K562 (cell line): ENCODE measurements around the gene ANXA4. TPM values are rescaled to one million over a fixed set of nuclear protein-coding genes. Genes with fewer than 3 reads are reported as not detected.
A peak's percentile ranks its signal among the peaks of the same experiment; 100 is the strongest.

Source experiments
- AFF1 ChIP-seq, 2 experiments: fragments of 450-650 bp; IDR thresholded peaks; 2 replicates each; pipeline ENCODE4 v1.6.1; 2018; ENCODE audit warnings: mild to moderate bottlenecking in 2 of 2, low read depth in 1 of 2; ENCODE audit not compliant: partially characterized antibody in 2 of 2
- ASH1L ChIP-seq: fragments of 450-650 bp; IDR thresholded peaks from 2 replicates; pipeline ENCODE4 v1.6.1; 2018; ENCODE audit warnings: borderline replicate concordance, mild to moderate bottlenecking, low read depth; ENCODE audit not compliant: partially characterized antibody
- C11orf30 ChIP-seq: fragments of 450-650 bp; IDR thresholded peaks from 2 replicates; pipeline ENCODE4 v1.6.1; 2016; ENCODE audit warnings: low read depth, mild to moderate bottlenecking
- CC2D1A ChIP-seq: fragments of 450-650 bp; IDR thresholded peaks from 2 replicates; pipeline ENCODE4 v1.6.1; 2017; ENCODE audit warnings: mild to moderate bottlenecking
- GTF2E2 ChIP-seq: fragments of 200-800 bp; sonication (Bioruptor generic); IDR thresholded peaks from 2 replicates; pipeline ENCODE4 v1.6.1; 2016; ENCODE audit warnings: missing genetic modification characterization, missing compliant biosample characterization
- HBP1 ChIP-seq: fragments of 450-650 bp; formaldehyde crosslinking; IDR thresholded peaks from 2 replicates; pipeline ENCODE4 v1.4.0; 2022; ENCODE audit warnings: missing genetic modification characterization
- HDAC8 ChIP-seq: fragments of 450-650 bp; IDR thresholded peaks from 2 replicates; pipeline ENCODE4 v1.6.1; 2016; ENCODE audit warnings: mild to moderate bottlenecking, missing genetic modification characterization, moderate library complexity, missing compliant biosample characterization
- MAFG ChIP-seq: fragments of 450-650 bp; conservative IDR thresholded peaks from 2 replicates; pipeline ENCODE4 v1.6.1; 2016; ENCODE audit warnings: missing genetic modification characterization, missing compliant biosample characterization
- NKRF ChIP-seq: fragments of 450-650 bp; IDR thresholded peaks from 2 replicates; pipeline ENCODE4 v1.6.1; 2016; ENCODE audit warnings: borderline replicate concordance
- POLR2A ChIP-seq: fragments of 450-650 bp; conservative IDR thresholded peaks from 2 replicates; pipeline ENCODE4 v1.6.1; 2016
- SIRT6 ChIP-seq: IDR thresholded peaks from one replicate; pipeline ENCODE4 v1.6.1; 2012; ENCODE audit warnings: low read depth, mild to moderate bottlenecking, control low read depth, inconsistent platforms, low read length, moderate library complexity
- ZNF23 ChIP-seq: fragments of 250-450 bp; sonication (Bioruptor Pico); IDR thresholded peaks from 2 replicates; pipeline ENCODE4 v1.4.0; 2020; ENCODE audit warnings: mild to moderate bottlenecking
- ZNF316 ChIP-seq: fragments of 450-650 bp; IDR thresholded peaks from 2 replicates; pipeline ENCODE4 v1.6.1; 2016
- ZNF347 ChIP-seq: fragments of 450-650 bp; formaldehyde crosslinking; IDR thresholded peaks from 2 replicates; pipeline ENCODE4 v1.4.0; 2020; ENCODE audit warnings: low read depth, mild to moderate bottlenecking, moderate library complexity
- ZNF584 ChIP-seq: fragments of 200-800 bp; sonication (Bioruptor generic); IDR thresholded peaks from 2 replicates; pipeline ENCODE4 v1.6.1; 2016; ENCODE audit warnings: low read depth, mild to moderate bottlenecking, missing genetic modification characterization, missing compliant biosample characterization
- ZZZ3 ChIP-seq: fragments of 450-650 bp; IDR thresholded peaks from 2 replicates; pipeline ENCODE4 v1.6.1; 2016; ENCODE audit warnings: antibody characterized with exemption, mild to moderate bottlenecking, moderate library complexity
- polyA plus RNA-seq, 8 experiments: library from polyadenylated mRNA; depleted of rRNA in 4 of 8; stranded (reverse) in 5 of 8; unstranded in 3 of 8; fragments of >200 nt; fragmentation: Nextera tagmentation in 2 of 8; fragmentation: Illumina TruSeq in 1 of 8; extraction: Ambion mirVana in 2 of 8; extraction: Trizol in 1 of 8; gene quantifications; 2 replicates each; pipeline versions ENCODE4 v1.2.1 to v1.2.3, GENCODE V29; 2011 to 2014; ENCODE audit warnings: inconsistent platforms in 1 of 8, missing spikeins in 1 of 8
- total RNA-seq, 7 experiments: library from RNA; depleted of rRNA in 6 of 7; stranded (reverse); fragments of >200 nt in 6 of 7; fragmentation: Illumina TruSeq in 2 of 7; extraction: Trizol in 2 of 7; gene quantifications; 2 replicates each; pipeline versions ENCODE4 v1.2.1 to v1.2.3, GENCODE V29; 2011 to 2021; ENCODE audit warnings: low replicate concordance in 1 of 7
- TF ChIP-seq, protein P1 (sequence below): fragments of 450-650 bp; conservative IDR thresholded peaks from 2 replicates; pipeline ENCODE4 v1.6.1; 2016; ENCODE audit warnings: missing genetic modification characterization, low read depth, mild to moderate bottlenecking, control low read depth, missing compliant biosample characterization
- TF ChIP-seq, protein P2 (sequence below): fragments of 250-450 bp; sonication (Bioruptor Pico); IDR thresholded peaks from 2 replicates; pipeline ENCODE4 v1.8.0; 2021; ENCODE audit warnings: moderate library complexity, mild to moderate bottlenecking, inconsistent platforms

ANXA4 gene
- total and polyA plus RNA-seq, 9 of the 15 experiments (the other 6 are each of a cell fraction or from before 2014, with no cell fraction given) = 3.4 to 13.6 (median 11.6) TPM

DNA sequence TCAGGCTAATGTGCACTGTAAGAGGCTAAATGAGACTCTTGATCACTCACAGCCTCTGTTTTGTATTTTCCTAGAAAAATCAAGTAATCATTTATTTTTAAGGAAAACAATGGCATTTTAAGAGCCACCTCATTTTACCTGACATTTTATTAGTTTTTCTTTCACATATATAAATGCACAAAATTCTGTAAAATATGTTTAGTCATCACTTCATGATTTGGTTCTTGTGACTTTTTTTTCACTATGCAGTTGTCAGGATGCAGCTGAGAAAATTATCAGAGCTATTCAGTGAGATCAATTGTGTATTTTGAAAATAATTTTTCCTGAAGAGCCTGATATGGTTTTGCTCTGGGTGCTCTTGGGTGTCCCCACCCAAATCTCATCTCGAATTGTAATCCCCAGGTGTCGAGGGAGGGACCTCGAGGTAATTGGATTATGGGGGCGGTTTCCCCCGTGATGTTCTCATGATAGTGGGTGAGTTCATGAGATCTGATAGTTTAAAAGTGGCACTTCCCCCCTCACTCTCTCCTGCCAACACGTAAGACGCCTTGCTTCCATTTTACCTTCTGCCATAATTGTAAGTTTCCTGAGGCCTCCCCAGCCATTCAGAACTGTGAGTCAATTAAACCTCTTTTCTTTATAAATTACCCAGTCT is 16.1 kb upstream of the ANXA4 start (continued):
- no peak for TF ChIP-seq NKRF
- no peak for TF ChIP-seq GTF2E2 (tag)
- TF ChIP-seq ZNF347 (CRISPR knock-in tag) = no peak
- TF ChIP-seq C11orf30 = peak; percentile 75
- TF ChIP-seq POLR2A = no peak
- TF ChIP-seq ASH1L = no peak
- TF ChIP-seq ZNF23 = no peak
- peak; percentile 91 for TF ChIP-seq ZNF316
- TF ChIP-seq ZNF584 (CRISPR knock-in tag) = no peak
- no peak for TF ChIP-seq ZZZ3
- peak; percentile 65; the same call in 1 of the 2 replicates for TF ChIP-seq CC2D1A
- TF ChIP-seq, protein P1, sequence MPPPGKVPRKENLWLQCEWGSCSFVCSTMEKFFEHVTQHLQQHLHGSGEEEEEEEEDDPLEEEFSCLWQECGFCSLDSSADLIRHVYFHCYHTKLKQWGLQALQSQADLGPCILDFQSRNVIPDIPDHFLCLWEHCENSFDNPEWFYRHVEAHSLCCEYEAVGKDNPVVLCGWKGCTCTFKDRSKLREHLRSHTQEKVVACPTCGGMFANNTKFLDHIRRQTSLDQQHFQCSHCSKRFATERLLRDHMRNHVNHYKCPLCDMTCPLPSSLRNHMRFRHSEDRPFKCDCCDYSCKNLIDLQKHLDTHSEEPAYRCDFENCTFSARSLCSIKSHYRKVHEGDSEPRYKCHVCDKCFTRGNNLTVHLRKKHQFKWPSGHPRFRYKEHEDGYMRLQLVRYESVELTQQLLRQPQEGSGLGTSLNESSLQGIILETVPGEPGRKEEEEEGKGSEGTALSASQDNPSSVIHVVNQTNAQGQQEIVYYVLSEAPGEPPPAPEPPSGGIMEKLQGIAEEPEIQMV = no peak
- no peak for TF ChIP-seq HBP1 (CRISPR knock-in tag)
- TF ChIP-seq AFF1 (IDR thresholded peaks at IDR 0.05; ENCODE audit: low read depth in 1 of 2, partially characterized antibody in 2 of 2) = no peak
- no peak for TF ChIP-seq HDAC8 (tag)
- peak; percentile 55 for TF ChIP-seq MAFG (tag)
- TF ChIP-seq SIRT6 = no peak
- TF ChIP-seq, protein P2, sequence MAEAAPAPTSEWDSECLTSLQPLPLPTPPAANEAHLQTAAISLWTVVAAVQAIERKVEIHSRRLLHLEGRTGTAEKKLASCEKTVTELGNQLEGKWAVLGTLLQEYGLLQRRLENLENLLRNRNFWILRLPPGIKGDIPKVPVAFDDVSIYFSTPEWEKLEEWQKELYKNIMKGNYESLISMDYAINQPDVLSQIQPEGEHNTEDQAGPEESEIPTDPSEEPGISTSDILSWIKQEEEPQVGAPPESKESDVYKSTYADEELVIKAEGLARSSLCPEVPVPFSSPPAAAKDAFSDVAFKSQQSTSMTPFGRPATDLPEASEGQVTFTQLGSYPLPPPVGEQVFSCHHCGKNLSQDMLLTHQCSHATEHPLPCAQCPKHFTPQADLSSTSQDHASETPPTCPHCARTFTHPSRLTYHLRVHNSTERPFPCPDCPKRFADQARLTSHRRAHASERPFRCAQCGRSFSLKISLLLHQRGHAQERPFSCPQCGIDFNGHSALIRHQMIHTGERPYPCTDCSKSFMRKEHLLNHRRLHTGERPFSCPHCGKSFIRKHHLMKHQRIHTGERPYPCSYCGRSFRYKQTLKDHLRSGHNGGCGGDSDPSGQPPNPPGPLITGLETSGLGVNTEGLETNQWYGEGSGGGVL = no peak
